Spleen (tissue), 7 donors: ENCODE results near the gene SLC25A26.
"Not testable (repeated sequence)": the region's sequence is repeated elsewhere in the genome, so short reads cannot be mapped to it uniquely, and the experiment has no call there.

Experiments
- CTCF ChIP-seq, 11 experiments: fragments of 200-600 bp in 7 of 11; fragments of 450-650 bp in 4 of 11; sonication (generic) in 4 of 11; IDR thresholded peaks in 8 of 11; conservative IDR thresholded peaks in 3 of 11; 1 replicate in 7 of 11; 2 replicates in 4 of 11; pipeline versions ENCODE4 v1.4.0 to v1.8.0; 2016 to 2021; ENCODE audit warnings: antibody characterized with exemption in 11 of 11, inconsistent platforms in 4 of 11, mild to moderate bottlenecking in 1 of 11
- POLR2A ChIP-seq, 3 donors: fragments of 450-650 bp; IDR thresholded peaks; one replicate each; pipeline ENCODE4 v1.5.1; 2017; ENCODE audit warnings: antibody characterized with exemption in 3 of 3, mild to moderate bottlenecking in 1 of 3
- POLR2AphosphoS5 ChIP-seq, 3 donors: sonication (generic); formaldehyde crosslinking; IDR thresholded peaks; one replicate each; pipeline ENCODE4 v1.5.1; 2017; ENCODE audit warnings: antibody characterized with exemption in 3 of 3
- donor health status: DM: no; HTN: no; CAD: no; lungs with moderate emphysema.
- donor health status: DM: no; HTN: no; CAD: no.
- donor health status: DM: no; HTN: no; CAD: no.

GRCh38 chr3:66274837-66275236, 54.0 kb downstream of the SLC25A26 start:
- TF ChIP-seq CTCF (IDR thresholded peaks at IDR 0.05 in 8 of 11, conservative IDR thresholded peaks at IDR 0.05 in 3 of 11); POLR2A (IDR thresholded peaks at IDR 0.05); POLR2AphosphoS5 (IDR thresholded peaks at IDR 0.05): not testable (repeated sequence)
